ENCODE data around the gene RPS6KA3. TPM values are rescaled to one million over a fixed set of nuclear protein-coding genes. Genes with fewer than 3 reads are reported as not detected.
A peak's percentile ranks its signal among the peaks of the same experiment; 100 is the strongest.

Gene RPS6KA3
- total RNA-seq, 1 donor from 2014 or later = 84.6 TPM

Small RNAs within 50 kb of the gene (small RNA-seq; reads per million reads assigned to genes)
- gene RF00493 (ENCODE audit: low replicate concordance) (51.0 reads per million, percentile 96 among the genes with 10 or more reads in this experiment), gene RF00494 (ENCODE audit: low replicate concordance) (not detected)

Other genes with a start within 250 kb of the RPS6KA3 start
- gene MAP7D2, start 150.0 kb downstream of the RPS6KA3 start, total RNA-seq = 0.72 TPM
- gene EIF1AX, start 125.1 kb downstream of the RPS6KA3 start, total RNA-seq = 67.5 TPM

All from tongue (tissue), 2 donors.